Measurements from ENCODE around the gene DPP10.
A peak's percentile ranks its signal among the peaks of the same experiment; 100 is the strongest.

The DPP10 gene

DNA sequence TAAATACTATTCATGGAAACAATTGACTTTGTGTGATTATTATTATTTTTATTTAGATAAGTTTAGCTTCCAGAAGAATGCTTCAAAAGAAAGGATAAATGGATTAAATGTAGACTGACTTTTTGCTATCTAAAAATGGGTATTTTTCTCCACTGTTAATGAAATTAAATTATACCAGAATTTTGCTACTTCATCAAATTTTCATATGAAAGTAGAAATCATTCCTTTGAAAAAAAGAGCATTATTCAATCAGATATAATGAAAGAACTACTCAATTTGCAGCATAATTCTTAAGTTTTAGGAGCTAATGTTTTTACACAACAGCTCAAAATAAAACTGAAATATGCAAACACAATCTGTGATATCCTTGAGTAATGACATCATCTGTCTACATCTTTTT lies 1424.6 kb downstream of the DPP10 start:
- no peak for DNase-seq (ENCODE audit: low read depth, low spot score)
- H3K9me3 ChIP-seq (ENCODE audit: control insufficient read depth, insufficient read depth, low read length): no peaks in the 10 kb centered on the region
- no peaks in the 10 kb centered on the region for H3K27me3 ChIP-seq (ENCODE audit: control insufficient read depth, insufficient read depth, low read length)
- H3K4me1 ChIP-seq (ENCODE audit: control insufficient read depth, insufficient read depth, low read length): no peaks in the 10 kb centered on the region
- H3K4me3 ChIP-seq (ENCODE audit: low read length): no peak overlapping the region
- H3K27ac ChIP-seq (ENCODE audit: low read length): no peak overlapping the region
- H3K36me3 ChIP-seq (ENCODE audit: control insufficient read depth, insufficient read depth, low read length): no peaks in the 10 kb centered on the region

DNA sequence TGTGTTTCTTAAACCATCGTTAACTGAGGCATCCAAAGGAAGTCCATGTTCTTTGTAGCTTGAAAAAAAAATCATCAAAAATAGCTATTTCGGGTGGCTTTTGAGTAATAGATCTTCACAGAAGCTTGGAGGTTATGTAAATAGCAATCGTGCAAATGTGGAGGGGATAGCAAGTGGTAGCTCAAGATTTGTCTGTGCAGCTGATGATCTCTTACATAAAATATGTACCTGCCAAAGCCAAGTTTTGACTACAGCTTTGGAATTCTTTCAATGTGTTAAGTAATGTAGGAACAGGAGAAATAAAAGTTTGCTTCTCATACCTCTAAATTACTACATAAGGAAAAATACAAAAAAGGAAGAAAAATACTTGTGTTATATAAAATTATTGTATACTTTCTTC lies 1432.0 kb downstream of the DPP10 start:
- Histone ChIP-seq H3K9me3 (ENCODE audit: control insufficient read depth, insufficient read depth, low read length) (no peaks in the 10 kb centered on the region), H3K36me3 (ENCODE audit: control insufficient read depth, insufficient read depth, low read length) (no peaks in the 10 kb centered on the region), H3K27ac (ENCODE audit: low read length) (no peak overlapping the region), H3K4me3 (ENCODE audit: low read length) (no peak overlapping the region), H3K4me1 (ENCODE audit: control insufficient read depth, insufficient read depth, low read length) (no peaks in the 10 kb centered on the region), H3K27me3 (ENCODE audit: control insufficient read depth, insufficient read depth, low read length) (no peaks in the 10 kb centered on the region)
- no peak for DNase-seq (ENCODE audit: low read depth, low spot score)
- WGBS (ENCODE audit: insufficient coverage, insufficient read length): no CpG with 5 or more reads among the region's 3 CpGs

DNA sequence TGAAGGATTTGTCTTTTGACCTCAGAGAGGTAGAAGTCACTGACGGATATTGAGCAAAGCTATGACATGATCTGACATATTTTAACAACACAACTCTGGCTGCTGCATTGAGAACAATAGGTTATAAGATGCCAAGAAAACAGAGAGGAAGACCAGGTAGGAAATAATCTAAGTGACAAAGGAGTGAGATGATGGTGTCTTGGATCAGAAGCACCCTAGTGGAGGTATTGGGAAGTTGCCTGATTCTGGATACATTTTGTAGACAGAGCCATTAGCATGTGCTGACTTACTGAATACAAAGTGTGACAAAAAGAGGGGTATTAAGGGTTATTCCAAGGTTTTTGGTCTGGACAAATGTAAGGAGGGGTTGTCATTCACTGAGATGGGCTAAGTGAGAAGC lies 1438.1 kb downstream of the DPP10 start:
- H3K27me3 ChIP-seq (ENCODE audit: control insufficient read depth, insufficient read depth, low read length): no peaks in the 10 kb centered on the region
- no peak overlapping the region for H3K4me3 ChIP-seq (ENCODE audit: low read length)
- H3K27ac ChIP-seq (ENCODE audit: low read length): no peak overlapping the region
- WGBS (ENCODE audit: insufficient coverage, insufficient read length): no CpG with 5 or more reads among the region's 1 CpG
- H3K36me3 ChIP-seq (ENCODE audit: control insufficient read depth, insufficient read depth, low read length): no peaks in the 10 kb centered on the region
- no peaks in the 10 kb centered on the region for H3K9me3 ChIP-seq (ENCODE audit: control insufficient read depth, insufficient read depth, low read length)
- peak; percentile 9 for DNase-seq (ENCODE audit: low read depth, low spot score)
- H3K4me1 ChIP-seq (ENCODE audit: control insufficient read depth, insufficient read depth, low read length): no peaks in the 10 kb centered on the region

DNA sequence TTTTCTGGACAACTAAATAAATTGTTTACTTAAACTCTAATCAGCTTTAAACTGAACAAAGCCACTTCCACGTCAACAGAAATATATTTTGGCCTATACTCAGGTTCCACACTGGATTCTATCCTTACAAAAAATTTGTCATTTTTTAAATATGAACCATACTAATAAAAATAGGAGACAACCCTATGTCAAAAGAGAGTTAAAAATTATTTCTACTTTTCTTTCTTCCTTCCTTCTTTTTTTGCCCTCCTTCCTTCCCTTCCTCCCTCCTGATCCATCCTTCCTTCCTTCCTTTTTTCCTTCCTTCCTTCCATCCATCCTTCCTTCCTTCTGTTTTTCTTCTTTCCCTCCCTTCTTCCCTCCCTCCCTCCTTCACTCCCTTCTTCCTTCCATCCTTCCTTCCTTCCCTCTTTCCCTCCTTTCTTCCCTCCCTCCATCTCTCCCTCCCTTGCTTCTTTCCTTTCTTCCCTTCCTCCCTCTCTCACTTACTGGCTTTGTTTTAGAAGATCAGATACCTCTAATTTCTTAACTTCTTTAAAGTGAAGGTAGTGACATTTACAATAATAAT lies 1444.9 kb downstream of the DPP10 start:
- DNase-seq (ENCODE audit: low read depth, low spot score): no peak
- WGBS (ENCODE audit: insufficient coverage, insufficient read length): no CpG with 5 or more reads among the region's 1 CpG
- H3K9me3 ChIP-seq (ENCODE audit: control insufficient read depth, insufficient read depth, low read length): no peaks in the 10 kb centered on the region
- no peaks in the 10 kb centered on the region for H3K36me3 ChIP-seq (ENCODE audit: control insufficient read depth, insufficient read depth, low read length)
- H3K27ac ChIP-seq (ENCODE audit: low read length): no peak overlapping the region
- no peaks in the 10 kb centered on the region for H3K4me1 ChIP-seq (ENCODE audit: control insufficient read depth, insufficient read depth, low read length)
- H3K4me3 ChIP-seq (ENCODE audit: low read length): no peak overlapping the region
- H3K27me3 ChIP-seq (ENCODE audit: control insufficient read depth, insufficient read depth, low read length): no peaks in the 10 kb centered on the region

Measured in iPS DF 6.9 (cell line).